Gastroesophageal sphincter (tissue), 4 donors: ENCODE measurements around the gene TMED3. TPM values are rescaled to one million over a fixed set of nuclear protein-coding genes. Genes with fewer than 3 reads are reported as not detected.

Experiments
- ATAC-seq: fragments of 150-250 bp; one replicate; pipeline ENCODE4 v1.9.1; 2016; ENCODE audit warnings: mild to moderate bottlenecking, moderate library complexity
- H3K27ac ChIP-seq, 4 donors: fragments of 200-600 bp; sonication (generic) in 3 of 4; 1 replicate in 3 of 4; 2 replicates in 1 of 4; pipeline ENCODE4 v1.5.1; 2016 to 2019
- H3K27me3 ChIP-seq: fragments of 200-600 bp; sonication (generic); one replicate; pipeline ENCODE4 v1.5.1; 2019
- H3K36me3 ChIP-seq, 2 donors: fragments of 200-600 bp; sonication (generic); one replicate each; pipeline ENCODE4 v1.5.1; 2019; ENCODE audit warnings: control low read depth in 1 of 2
- H3K4me1 ChIP-seq, 3 donors: fragments of 200-600 bp; sonication (generic); 1 replicate in 2 of 3; 2 replicates in 1 of 3; pipeline ENCODE4 v1.5.1; 2016 to 2019; ENCODE audit warnings: control low read depth in 2 of 3
- H3K4me3 ChIP-seq, 2 donors: fragments of 200-600 bp; sonication (generic); one replicate each; pipeline ENCODE4 v1.5.1; 2019; ENCODE audit warnings: mild to moderate bottlenecking in 1 of 2, moderate library complexity in 1 of 2
- H3K9me3 ChIP-seq, 3 donors: fragments of 200-600 bp; sonication (generic); one replicate each; pipeline ENCODE4 v1.5.1; 2017 to 2019; ENCODE audit warnings: control low read depth in 2 of 3
- EP300 ChIP-seq: sonication (generic); formaldehyde crosslinking; IDR thresholded peaks from one replicate; pipeline ENCODE4 v1.6.1; 2017; ENCODE audit warnings: antibody characterized with exemption, mild to moderate bottlenecking
- POLR2A ChIP-seq, 2 donors: fragments of 450-650 bp; IDR thresholded peaks; one replicate each; pipeline ENCODE4 v1.6.1; 2017; ENCODE audit warnings: antibody characterized with exemption in 2 of 2, mild to moderate bottlenecking in 2 of 2, moderate library complexity in 1 of 2
- POLR2AphosphoS5 ChIP-seq: sonication (generic); formaldehyde crosslinking; IDR thresholded peaks from one replicate; pipeline ENCODE4 v1.6.1; 2017; ENCODE audit warnings: antibody characterized with exemption
- WGBS, 2 donors: methylation state at CpG; one replicate each; pipeline ENCODE4 v1.1.5; 2018; ENCODE audit warnings: low coverage in 1 of 2; 5-methylcytosine and 5-hydroxymethylcytosine counted together
- total RNA-seq, 4 donors: library from RNA; depleted of rRNA; stranded (reverse); fragments of >200 nt; gene quantifications; one replicate each; pipeline ENCODE4 v1.1.0, GENCODE V29; 2016
- TF ChIP-seq, protein P1 (sequence below), 4 experiments: fragments of 200-600 bp in 2 of 4; fragments of 450-650 bp in 2 of 4; sonication (generic) in 1 of 4; IDR thresholded peaks; one replicate each; pipeline ENCODE4 v1.5.1; 2017 to 2019; ENCODE audit warnings: antibody characterized with exemption in 4 of 4, mild to moderate bottlenecking in 2 of 4, moderate library complexity in 2 of 4

TMED3 gene
- total RNA-seq, 4 donors from 2014 or later: 14.6 to 31.1 (median 26.7) TPM

GRCh38 chr15:79308874-79309273 is 2.0 kb upstream of the TMED3 start:
- Histone ChIP-seq H3K4me3 (no peak overlapping the region), H3K27ac (no peak overlapping the region), H3K4me1 (peaks cover 0 to 24% (median 6%) of the 10 kb centered on the region in 3 donors), H3K27me3 (peaks cover 36% of the 10 kb centered on the region), H3K36me3 (peaks cover 0 to 7% of the 10 kb centered on the region in 2 donors), H3K9me3 (no peaks in the 10 kb centered on the region)
- ATAC-seq: no peak
- TF ChIP-seq EP300: no peak
- TF ChIP-seq POLR2A (IDR thresholded peaks at IDR 0.05): no peak
- TF ChIP-seq, protein P1, sequence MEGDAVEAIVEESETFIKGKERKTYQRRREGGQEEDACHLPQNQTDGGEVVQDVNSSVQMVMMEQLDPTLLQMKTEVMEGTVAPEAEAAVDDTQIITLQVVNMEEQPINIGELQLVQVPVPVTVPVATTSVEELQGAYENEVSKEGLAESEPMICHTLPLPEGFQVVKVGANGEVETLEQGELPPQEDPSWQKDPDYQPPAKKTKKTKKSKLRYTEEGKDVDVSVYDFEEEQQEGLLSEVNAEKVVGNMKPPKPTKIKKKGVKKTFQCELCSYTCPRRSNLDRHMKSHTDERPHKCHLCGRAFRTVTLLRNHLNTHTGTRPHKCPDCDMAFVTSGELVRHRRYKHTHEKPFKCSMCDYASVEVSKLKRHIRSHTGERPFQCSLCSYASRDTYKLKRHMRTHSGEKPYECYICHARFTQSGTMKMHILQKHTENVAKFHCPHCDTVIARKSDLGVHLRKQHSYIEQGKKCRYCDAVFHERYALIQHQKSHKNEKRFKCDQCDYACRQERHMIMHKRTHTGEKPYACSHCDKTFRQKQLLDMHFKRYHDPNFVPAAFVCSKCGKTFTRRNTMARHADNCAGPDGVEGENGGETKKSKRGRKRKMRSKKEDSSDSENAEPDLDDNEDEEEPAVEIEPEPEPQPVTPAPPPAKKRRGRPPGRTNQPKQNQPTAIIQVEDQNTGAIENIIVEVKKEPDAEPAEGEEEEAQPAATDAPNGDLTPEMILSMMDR (IDR thresholded peaks at IDR 0.05): no peak
- TF ChIP-seq POLR2AphosphoS5: no peak
- 28 to 57% methylated on average over 1 to 2 of the region's 2 CpGs for WGBS, 2 donors

GRCh38 chr15:79310612-79310984 is 314 bp upstream of the TMED3 start:
- TF ChIP-seq EP300 (no peak), POLR2A (IDR thresholded peaks at IDR 0.05) (no peak), POLR2AphosphoS5 (no peak)
- TF ChIP-seq, protein P1 (IDR thresholded peaks at IDR 0.05): no peak
- H3K27me3 ChIP-seq: peaks cover 23% of the 10 kb centered on the region
- peaks cover 0 to 24% of the 10 kb centered on the region in 2 donors for H3K36me3 ChIP-seq
- peak; percentile 37 for ATAC-seq
- H3K9me3 ChIP-seq: no peaks in the 10 kb centered on the region
- WGBS, 2 donors: 0% methylated on average over 2 of the region's 17 CpGs; no CpG with 5 or more reads in 1 of the 2 donors
- H3K4me3 ChIP-seq: peak overlapping the region; percentile 41 to 69
- H3K4me1 ChIP-seq: peaks cover 0 to 24% (median 6%) of the 10 kb centered on the region in 3 donors
- H3K27ac ChIP-seq: no peak overlapping the region

- peaks cover 19% of the 10 kb centered on the region for H3K27me3 ChIP-seq
- peaks cover 0 to 38% of the 10 kb centered on the region in 2 donors for H3K36me3 ChIP-seq
- 65 to 93% methylated on average over 2 to 3 of the region's 8 CpGs for WGBS, 2 donors
- no peak overlapping the region for H3K27ac ChIP-seq
- no peak for TF ChIP-seq POLR2AphosphoS5
- TF ChIP-seq, protein P1 (IDR thresholded peaks at IDR 0.05): no peak
- TF ChIP-seq POLR2A (IDR thresholded peaks at IDR 0.05): no peak
- no peak for TF ChIP-seq EP300
- H3K4me3 ChIP-seq: peak overlapping the region; percentile 41 to 69
- H3K4me1 ChIP-seq: peaks cover 0 to 24% (median 6%) of the 10 kb centered on the region in 3 donors
- no peak for ATAC-seq
- no peaks in the 10 kb centered on the region for H3K9me3 ChIP-seq
Measured at GRCh38 chr15:79311901-79312553, 1.1 kb downstream of the TMED3 start.

DNA sequence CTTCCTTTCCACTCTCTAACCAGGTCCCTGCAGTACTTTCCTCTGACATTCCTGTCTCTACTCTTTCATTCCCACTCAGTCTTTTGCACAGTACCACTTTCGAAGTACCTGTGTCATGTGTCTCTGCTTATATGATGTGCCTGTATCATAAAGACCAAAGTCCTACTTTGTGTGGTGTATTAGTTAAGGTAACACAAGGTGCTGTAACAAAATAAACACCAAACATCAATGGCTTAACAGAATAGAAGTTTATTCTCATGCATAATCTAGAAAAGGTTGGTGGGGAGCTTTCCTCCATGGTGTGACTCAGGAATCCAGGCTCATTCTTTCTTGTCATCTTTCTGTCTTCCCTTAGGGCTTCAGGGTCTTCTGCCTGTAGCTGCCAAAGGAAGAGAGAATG is 3.3 kb downstream of the TMED3 start:
- peaks cover 0 to 60% of the 10 kb centered on the region in 2 donors for H3K36me3 ChIP-seq
- WGBS, 2 donors: 100% methylated on average over 1 of the region's 1 CpG; no CpG with 5 or more reads in 1 of the 2 donors
- H3K4me3 ChIP-seq: no peak overlapping the region
- H3K4me1 ChIP-seq: peaks cover 0 to 24% (median 6%) of the 10 kb centered on the region in 3 donors
- no peak overlapping the region for H3K27ac ChIP-seq
- no peak for ATAC-seq
- no peaks in the 10 kb centered on the region for H3K9me3 ChIP-seq
- peaks cover 3% of the 10 kb centered on the region for H3K27me3 ChIP-seq
- TF ChIP-seq POLR2A (IDR thresholded peaks at IDR 0.05): no peak
- no peak for TF ChIP-seq POLR2AphosphoS5
- TF ChIP-seq, protein P1 (IDR thresholded peaks at IDR 0.05): no peak
- TF ChIP-seq EP300: no peak

- 79 to 92% methylated on average over 3 to 4 of the region's 6 CpGs for WGBS, 2 donors
- peaks cover 0 to 66% of the 10 kb centered on the region in 2 donors for H3K36me3 ChIP-seq
Measured at GRCh38 chr15:79314811-79315210, 3.9 kb downstream of the TMED3 start.

More at GRCh38 chr15:79314811-79315210, 3.9 kb downstream of the TMED3 start:
- no peak overlapping the region for H3K4me3 ChIP-seq
- H3K9me3 ChIP-seq: no peaks in the 10 kb centered on the region
- H3K4me1 ChIP-seq: peaks cover 0 to 24% (median 6%) of the 10 kb centered on the region in 3 donors
- no peak for ATAC-seq
- no peak overlapping the region for H3K27ac ChIP-seq
- no peaks in the 10 kb centered on the region for H3K27me3 ChIP-seq
- TF ChIP-seq POLR2A (IDR thresholded peaks at IDR 0.05) (no peak), POLR2AphosphoS5 (no peak), EP300 (no peak)
- TF ChIP-seq, protein P1 (IDR thresholded peaks at IDR 0.05): no peak
